C4-2B (cell line): ENCODE measurements around the gene SLC13A1.

Source experiments
- ZFX ChIP-seq: fragments of 450-650 bp; IDR thresholded peaks from 2 replicates; pipeline ENCODE4 v1.6.1; 2017
- TF ChIP-seq, protein P1 (sequence below): fragments of 450-650 bp; conservative IDR thresholded peaks from 2 replicates; pipeline ENCODE4 v1.5.1; 2017; ENCODE audit warnings: mild to moderate bottlenecking

DNA sequence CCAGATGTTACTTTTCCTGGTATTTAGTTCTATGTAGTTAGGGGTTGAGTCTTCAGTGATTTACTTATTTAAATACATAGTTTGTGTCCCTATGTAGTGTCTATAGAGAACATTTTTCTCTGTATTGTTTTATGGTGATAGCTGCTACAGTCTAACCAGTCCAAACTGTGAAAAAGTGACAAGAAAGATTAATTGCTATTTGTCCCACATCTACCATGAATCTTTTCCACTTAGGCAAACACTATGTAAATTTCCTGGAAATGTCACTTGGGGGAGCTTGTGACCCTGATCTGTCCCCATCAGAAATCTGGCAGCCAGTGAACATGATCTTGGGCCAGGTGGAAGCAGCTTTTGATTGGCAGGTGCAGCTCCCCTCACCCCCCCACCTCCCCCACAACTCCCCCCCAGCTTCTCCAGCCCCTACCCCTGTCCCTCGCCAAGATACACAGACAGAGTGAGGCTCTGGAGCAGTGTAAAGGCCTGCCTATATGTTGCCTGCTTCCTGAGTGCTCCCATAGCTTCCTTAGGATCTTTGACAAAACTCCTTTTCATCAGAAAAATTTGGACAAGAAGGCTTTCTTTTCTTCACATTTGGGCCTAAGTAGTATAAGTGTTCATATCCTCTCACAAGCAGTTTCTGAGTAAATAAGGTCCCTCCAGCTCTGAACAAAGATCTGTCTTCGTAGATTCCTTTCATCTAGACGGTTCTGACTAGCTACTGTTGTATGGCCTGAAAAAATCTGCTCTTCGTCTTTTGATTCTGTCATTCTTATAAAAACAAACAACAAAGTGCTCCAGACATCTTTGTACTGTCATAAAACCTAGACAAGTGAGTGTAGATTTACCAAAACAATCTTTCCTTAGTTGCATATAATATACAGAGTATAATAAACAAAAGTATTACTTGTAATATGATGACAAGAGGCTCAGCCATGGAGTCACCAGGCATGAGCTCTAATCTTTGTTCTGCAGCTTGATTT is 31.5 kb upstream of the SLC13A1 start:
- TF ChIP-seq, protein P1, sequence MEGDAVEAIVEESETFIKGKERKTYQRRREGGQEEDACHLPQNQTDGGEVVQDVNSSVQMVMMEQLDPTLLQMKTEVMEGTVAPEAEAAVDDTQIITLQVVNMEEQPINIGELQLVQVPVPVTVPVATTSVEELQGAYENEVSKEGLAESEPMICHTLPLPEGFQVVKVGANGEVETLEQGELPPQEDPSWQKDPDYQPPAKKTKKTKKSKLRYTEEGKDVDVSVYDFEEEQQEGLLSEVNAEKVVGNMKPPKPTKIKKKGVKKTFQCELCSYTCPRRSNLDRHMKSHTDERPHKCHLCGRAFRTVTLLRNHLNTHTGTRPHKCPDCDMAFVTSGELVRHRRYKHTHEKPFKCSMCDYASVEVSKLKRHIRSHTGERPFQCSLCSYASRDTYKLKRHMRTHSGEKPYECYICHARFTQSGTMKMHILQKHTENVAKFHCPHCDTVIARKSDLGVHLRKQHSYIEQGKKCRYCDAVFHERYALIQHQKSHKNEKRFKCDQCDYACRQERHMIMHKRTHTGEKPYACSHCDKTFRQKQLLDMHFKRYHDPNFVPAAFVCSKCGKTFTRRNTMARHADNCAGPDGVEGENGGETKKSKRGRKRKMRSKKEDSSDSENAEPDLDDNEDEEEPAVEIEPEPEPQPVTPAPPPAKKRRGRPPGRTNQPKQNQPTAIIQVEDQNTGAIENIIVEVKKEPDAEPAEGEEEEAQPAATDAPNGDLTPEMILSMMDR = no peak
- TF ChIP-seq ZFX = no peak
